HG03469 (cell line): ENCODE data around the gene DLX3.

Experiments used
- ATAC-seq: cut with Tn5 transposase; IDR thresholded peaks from one replicate; pipeline ENCODE4 v1.9.1; 2021; ENCODE audit warnings: mild to moderate bottlenecking, moderate library complexity, moderate number of reproducible peaks; ENCODE audit not compliant: unreplicated experiment

The DLX3 gene

GRCh38 chr17:50024808-50025207 lies 29.8 kb upstream of the DLX3 start:
- ATAC-seq = no peak

DNA sequence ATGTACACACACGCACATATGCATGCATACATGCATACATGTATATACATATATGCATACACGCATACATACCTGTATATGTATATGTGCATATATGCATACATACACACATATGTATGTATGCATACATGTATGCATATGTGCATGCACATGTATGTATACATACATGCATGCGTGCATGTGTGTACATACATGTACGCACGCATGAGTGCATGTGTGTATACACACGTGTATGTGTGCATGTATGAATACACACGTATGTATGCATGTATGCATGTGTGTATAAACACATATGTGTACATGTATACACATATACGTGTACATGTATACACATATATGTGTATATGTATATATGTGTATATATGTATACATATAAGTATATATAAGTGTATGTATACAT lies 28.5 kb upstream of the DLX3 start:
- no peak for ATAC-seq

GRCh38 chr17:50022463-50023130 lies 27.6 kb upstream of the DLX3 start:
- ATAC-seq = no peak

DNA sequence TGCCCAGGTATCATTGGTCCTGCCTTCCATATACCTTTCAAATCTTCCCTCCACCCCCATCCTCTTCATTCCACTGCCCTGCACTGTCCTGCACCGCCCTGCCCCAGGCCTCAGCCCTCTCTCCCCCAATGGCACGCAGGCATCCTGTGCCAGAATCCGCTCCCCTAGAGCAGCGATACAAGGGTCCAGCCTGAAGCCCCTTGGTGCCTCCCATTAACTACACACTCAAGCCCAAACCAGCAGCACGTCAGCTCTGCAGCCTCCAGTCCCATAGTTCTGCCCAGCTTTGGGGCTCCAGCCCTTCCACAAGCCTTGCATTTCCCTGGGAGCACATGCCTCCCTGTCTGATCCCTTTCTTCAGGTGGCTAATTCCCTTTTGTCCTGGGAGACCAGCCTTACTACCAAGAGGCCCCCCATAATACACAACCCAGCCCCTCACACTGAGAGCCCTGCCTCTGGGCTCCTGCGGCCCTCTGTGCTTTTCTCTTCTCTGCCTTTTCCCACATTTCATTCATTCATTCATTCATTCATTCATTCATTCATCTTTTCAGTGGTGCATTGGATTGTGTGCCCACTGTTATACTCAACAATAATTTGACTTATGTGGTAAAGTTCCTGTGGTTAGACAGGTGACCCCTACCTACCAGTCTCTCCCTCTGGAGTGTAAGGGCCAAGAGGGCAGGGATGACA lies 26.8 kb upstream of the DLX3 start:
- ATAC-seq = no peak

- no peak for ATAC-seq
Measured at GRCh38 chr17:50020841-50021599, 26.0 kb upstream of the DLX3 start.

DNA sequence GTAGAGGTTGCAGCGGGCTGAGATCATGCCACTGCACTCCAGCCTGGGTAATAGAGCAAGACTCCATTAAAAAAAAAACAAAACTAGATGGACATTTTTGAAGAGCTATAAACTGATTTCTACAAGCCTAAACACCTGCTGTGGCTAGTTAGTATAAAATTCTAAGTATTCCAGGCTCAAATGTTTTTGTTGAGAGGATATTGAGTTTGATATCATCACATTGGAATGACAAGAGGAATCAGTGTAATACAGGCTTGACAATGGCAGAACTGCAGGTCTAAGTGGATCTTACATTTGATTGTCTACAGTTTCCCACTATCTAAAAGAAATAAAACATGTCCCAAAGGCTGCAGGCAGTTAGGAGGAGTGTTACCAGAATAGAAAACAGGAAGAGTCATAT lies 23.9 kb upstream of the DLX3 start:
- no peak for ATAC-seq

GRCh38 chr17:50015146-50015545 lies 20.1 kb upstream of the DLX3 start:
- ATAC-seq = no peak

GRCh38 chr17:50014471-50015088 lies 19.6 kb upstream of the DLX3 start:
- no peak for ATAC-seq

- ATAC-seq = no peak
Measured at GRCh38 chr17:50013079-50013478, 18.1 kb upstream of the DLX3 start.

GRCh38 chr17:50009282-50009681 lies 14.3 kb upstream of the DLX3 start:
- ATAC-seq = no peak

DNA sequence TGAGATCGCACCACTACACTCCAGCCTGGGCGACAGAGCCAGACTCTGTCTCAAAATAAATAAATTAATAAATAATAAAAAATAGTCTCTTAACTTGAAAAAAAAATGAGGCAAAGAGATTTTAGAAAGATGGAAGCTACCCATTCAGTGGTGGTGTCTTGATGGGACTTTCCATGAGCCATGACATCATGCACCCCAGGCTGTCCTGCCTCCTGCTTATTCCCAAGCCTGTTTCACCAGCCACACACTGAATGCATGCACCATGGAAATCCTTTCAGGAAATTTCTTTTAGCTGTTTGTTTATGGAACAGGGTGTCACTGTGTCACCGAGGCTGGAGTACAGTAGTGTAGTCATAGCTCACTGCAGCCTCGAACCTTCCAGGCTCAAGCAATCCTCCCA lies 8.9 kb upstream of the DLX3 start:
- no peak for ATAC-seq

DNA sequence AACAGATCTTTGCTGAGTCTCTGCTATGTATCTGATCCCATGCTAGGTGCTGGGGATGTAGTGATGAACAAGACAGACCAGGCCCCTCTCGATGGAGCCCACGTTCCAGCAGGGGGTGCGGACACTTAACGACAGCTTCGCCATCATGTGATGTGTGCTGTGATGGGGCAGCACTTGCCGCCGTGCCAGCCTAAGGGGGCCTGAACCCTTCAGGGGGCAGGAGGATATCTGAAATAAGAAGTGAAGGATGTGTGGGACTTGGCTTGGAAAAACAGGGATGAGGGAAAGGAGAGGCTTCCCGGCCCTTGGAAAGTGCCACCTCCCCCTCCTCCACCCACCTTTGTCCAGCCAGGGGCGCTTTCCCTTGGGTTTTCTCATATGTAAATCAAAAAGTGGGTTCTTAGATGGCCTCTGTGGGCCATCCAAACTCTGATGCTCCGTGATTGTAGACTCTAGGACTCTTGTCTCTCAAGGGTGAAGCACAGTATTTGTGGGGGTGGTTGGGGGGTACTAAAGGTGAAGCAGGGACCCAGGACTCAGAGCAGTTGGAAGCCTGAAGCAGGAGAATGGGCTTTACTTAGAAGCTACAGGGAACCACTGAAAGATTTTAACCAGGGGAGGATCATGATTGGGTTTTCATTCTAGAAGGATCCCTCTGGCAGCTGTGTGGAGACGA lies 4.0 kb upstream of the DLX3 start:
- ATAC-seq = no peak

GRCh38 chr17:49997773-49998703 lies 3.0 kb upstream of the DLX3 start:
- ATAC-seq = no peak

- ATAC-seq = no peak
Measured at GRCh38 chr17:49997301-49997650, 2.3 kb upstream of the DLX3 start.

DNA sequence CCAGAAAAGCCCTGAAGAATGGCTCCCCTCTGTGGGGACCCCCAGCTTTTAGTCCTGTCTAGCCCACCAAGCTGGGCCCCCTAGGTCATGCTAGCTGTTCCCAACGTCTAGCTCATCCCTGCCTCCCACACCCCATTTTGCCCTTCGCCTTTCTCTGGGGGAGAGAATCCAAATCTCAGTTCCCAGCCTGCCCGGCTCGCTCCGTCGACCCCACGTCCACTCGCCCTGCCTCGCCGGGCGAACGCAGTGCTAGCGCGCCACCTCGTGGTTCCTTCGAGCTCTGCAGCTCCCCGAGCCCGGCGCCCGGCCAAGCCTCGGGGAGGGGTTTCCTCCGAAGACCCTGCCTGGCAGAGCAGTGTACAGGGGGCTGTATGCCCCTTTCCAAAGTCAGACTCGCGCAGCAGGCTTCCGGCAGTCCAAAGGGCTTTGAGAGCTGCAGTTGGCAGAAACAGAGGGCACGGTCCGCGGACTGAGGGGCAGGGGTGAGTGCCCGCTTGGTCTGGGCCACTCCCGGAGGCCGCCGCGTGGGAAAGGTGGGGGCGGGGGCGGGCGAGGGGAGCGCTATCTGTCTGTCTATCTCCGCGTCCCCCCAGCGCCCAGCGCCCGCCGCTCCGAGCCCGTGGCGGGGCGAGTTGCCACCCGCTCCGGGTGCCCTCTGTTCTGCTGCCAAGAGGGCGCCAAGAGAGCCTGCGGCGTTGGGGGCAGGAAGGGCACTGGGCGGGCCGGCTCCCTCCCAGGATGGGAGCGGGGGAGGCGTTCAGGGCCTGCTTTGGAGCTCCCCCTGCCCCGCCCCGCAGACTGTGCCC lies 1.7 kb upstream of the DLX3 start:
- ATAC-seq = no peak

- no peak for ATAC-seq
Measured at GRCh38 chr17:49996121-49996494, 1.1 kb upstream of the DLX3 start.

GRCh38 chr17:49994085-49995054 lies 654 bp downstream of the DLX3 start:
- no peak for ATAC-seq

GRCh38 chr17:49993423-49994060 lies 1.5 kb downstream of the DLX3 start:
- no peak for ATAC-seq
